ENCODE measurements around the gene TEDC1.

DNA sequence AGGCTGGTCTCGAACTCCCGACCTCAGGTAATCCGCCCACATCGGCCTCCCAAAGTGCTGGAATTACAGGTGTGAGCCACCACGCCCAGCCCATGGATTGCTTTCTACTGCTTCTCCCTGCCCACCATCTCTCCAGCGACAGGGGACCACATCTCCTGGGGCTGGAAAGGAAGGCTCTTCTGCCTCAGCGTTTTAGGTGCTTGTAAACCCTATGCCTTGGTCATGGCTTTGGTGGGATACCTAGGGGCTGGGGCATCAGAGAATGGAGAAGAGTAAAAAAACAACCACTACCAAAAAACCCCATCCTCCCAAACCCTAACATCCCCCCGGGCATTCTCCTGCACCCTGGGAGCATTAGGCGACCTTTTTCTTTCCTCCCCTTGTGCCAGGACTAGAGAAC is 34.3 kb downstream of the TEDC1 start:
- TF ChIP-seq, protein P1, sequence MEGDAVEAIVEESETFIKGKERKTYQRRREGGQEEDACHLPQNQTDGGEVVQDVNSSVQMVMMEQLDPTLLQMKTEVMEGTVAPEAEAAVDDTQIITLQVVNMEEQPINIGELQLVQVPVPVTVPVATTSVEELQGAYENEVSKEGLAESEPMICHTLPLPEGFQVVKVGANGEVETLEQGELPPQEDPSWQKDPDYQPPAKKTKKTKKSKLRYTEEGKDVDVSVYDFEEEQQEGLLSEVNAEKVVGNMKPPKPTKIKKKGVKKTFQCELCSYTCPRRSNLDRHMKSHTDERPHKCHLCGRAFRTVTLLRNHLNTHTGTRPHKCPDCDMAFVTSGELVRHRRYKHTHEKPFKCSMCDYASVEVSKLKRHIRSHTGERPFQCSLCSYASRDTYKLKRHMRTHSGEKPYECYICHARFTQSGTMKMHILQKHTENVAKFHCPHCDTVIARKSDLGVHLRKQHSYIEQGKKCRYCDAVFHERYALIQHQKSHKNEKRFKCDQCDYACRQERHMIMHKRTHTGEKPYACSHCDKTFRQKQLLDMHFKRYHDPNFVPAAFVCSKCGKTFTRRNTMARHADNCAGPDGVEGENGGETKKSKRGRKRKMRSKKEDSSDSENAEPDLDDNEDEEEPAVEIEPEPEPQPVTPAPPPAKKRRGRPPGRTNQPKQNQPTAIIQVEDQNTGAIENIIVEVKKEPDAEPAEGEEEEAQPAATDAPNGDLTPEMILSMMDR (IDR thresholded peaks at IDR 0.05; ENCODE audit: low read depth, low read length, poor library complexity, severe bottlenecking): no peak
- no peak for TF ChIP-seq EZH2phosphoT487 (IDR thresholded peaks at IDR 0.05; ENCODE audit: borderline replicate concordance, low read length)
